ENCODE results near the gene NRN1L.
"Not testable (repeated sequence)": the region's sequence is repeated elsewhere in the genome, so short reads cannot be mapped to it uniquely, and the experiment has no call there.

The NRN1L gene

DNA sequence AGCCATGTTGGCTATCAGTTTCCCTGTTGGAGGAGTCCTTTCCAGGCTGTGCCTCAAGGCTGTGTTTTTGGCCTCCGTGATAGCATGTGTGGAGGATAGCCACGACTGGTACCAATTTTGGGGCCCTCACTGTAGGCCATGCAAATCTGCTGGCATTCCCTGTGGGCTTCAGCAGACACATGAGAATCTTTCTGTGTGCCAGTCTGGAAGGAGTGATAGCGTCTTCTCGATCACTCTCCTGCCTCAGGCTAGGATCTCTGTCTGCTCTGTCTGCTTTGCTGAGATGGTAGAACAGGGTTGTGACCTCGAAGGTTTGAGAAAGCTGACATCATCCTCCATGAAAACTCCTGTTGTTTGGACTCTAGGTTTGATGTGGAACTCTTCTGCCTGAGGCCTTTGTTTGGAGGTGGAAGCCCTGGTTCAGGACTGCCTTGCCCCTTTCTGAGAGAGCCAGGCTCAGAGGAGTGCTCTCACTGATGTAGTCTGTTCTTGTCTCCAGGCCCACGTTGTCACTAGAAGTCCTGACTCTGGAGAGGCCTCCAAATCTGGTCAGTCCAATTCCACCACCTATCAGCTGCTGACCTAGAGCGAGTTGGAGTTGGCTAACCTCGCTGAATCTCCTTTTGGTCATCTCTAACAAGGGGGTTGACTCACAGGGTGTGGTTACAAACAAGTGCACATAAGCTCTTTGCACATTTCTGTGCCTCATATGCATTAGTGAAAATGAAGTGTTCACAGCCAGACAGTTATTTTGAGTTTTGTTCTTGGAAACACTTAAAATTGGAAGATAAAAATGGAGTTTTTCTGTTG is 23.9 kb upstream of the NRN1L start:
- no peak for DNase-seq (ENCODE audit: low read depth in 2 of 2, low spot score in 1 of 2)

DNA sequence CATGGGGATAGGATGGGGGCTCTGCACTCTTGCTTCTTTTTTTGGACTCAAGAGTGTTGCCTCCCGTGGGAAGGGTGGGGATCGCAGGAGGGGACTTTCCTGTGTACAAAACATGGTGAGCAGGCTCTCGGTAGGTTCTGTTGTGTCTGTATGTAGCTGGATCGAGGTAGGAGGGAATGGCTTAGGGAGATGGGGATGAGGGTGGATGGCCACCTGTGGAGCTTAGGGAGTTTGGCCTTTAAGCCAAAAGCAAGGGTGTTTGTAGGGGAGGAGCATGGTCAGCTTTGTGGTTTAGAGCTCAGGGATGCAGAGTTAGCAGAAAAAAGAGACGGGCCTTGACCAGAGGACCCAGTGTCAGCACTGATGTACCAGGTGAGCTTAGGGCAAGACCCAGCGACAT is 22.8 kb upstream of the NRN1L start:
- no peak for DNase-seq (ENCODE audit: low read depth in 2 of 2, low spot score in 1 of 2)

DNA sequence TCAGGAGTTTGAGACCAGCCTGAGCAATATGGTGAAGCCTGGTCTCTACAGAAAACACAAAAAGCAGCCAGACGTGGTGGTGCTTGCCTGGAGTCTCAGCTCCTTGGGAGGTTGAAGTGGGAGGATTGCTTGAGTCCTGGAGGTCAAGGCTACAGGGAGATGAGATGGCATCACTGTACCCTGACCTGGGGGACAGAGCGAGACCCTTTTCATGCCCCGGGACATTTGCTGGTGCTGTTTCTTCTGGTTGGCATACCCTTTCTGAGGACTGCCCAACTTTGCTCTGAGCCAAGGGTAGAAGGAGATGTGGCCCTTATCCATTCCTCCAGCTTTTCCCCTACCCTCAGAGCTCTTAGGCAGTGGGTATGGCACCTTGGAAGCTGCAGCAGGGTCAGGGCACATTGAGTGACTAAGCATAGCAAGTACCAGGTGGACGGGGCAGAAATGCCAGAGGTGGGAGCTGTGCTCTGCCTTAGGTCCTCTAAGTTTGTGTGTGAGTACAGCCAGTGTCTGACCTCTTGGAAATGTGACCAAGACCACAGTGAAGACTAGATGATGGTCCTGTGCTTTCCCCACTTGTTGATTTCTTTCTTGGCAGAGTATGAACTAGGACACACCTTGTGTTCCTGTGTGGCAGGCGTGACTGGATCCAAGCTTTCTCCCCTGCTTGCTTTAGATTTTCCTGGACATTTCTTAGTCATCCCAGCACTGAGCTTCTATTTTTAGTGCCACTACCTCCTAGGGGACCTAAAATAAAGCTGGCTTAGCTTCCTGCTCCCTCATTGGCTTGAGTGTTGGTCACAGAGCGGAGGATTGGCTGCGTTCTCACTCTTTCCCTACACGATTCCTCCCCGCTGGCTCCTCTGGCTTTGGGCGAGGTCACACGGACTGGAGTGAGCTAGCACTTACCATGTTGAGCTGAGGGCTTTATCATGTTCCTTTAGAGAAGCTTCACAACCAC is 21.8 kb upstream of the NRN1L start:
- DNase-seq (ENCODE audit: low read depth in 2 of 2, low spot score in 1 of 2) = no peak

DNA sequence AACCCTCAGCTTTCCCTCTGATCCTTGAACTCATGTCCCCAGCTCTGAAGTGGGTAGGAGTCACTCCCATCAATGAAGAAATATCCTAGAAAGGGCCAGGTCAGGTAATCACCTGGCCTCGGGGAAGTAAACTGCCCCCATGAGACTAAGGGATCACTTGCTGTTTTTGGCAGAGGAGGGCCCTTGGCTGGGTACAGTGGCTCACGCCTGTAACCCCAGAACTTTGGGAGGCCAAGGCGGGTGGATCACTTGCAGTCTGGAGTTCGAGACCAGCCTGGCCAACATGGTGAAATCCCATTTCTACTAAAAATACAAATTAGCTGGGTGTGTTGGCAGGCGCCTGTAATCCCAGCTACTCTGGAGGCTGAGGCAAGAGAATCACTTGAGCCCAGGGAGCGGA is 20.6 kb upstream of the NRN1L start:
- DNase-seq (ENCODE audit: low read depth in 2 of 2, low spot score in 1 of 2) = not testable (repeated sequence)

DNA sequence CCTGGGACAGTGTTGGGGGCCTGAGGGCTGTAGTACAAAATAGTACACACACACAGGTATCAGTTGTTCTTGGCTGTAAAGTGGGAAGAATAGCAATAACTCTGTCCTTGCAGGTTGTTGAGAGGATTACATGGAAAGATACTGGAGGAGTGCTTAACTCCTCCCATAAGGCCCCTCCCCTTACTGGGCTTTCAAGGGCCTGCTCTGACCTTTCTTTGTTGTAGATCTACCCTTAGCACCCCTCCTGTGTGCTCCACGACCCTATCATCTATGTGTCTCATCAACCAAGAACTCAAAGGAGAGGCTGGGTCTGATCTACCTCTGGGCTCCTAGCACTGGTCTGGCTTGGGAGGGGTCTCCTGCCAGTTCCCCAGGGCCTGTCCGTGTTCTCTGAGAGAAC is 20.1 kb upstream of the NRN1L start:
- no peak for DNase-seq (ENCODE audit: low read depth in 2 of 2, low spot score in 1 of 2)

DNA sequence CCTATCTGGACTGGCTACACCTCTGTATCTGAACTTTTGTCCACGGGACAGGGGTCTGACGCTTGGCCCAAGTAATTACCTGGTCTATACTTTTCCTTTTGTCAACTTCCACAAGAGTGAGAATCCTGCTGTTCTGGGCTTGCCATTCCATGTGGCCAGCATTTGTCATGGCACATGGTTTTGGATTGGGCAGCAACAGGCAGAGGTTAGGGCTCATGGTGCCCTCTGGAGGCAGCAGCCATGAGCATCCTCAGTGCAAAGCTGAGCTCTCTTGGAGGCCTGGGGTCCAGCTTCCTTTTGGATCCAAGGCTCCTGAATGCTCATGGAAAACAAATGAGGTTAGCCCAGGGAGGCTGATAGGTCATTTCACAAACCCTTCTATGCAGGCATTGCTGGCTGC is 19.4 kb upstream of the NRN1L start:
- DNase-seq (ENCODE audit: low read depth in 2 of 2, low spot score in 1 of 2) = no peak

DNA sequence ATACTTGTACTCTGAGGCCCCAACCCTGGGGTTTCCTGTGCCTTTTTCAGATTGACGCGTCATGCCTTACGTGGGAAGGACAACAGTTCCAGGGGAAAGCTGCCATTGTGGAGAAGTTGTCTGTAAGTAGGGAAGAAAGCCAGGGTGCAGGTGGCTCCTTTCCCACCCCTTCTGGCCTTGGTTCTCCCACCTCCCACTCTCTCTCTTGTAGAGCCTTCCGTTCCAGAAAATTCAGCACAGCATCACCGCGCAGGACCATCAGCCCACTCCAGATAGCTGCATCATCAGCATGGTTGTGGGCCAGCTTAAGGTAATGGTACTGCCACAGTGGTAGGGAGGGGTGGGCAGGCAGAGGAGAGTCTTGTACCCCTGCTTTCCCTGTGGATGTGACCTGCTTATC is 16.4 kb upstream of the NRN1L start:
- DNase-seq (ENCODE audit: low read depth in 2 of 2, low spot score in 1 of 2) = no peak

DNA sequence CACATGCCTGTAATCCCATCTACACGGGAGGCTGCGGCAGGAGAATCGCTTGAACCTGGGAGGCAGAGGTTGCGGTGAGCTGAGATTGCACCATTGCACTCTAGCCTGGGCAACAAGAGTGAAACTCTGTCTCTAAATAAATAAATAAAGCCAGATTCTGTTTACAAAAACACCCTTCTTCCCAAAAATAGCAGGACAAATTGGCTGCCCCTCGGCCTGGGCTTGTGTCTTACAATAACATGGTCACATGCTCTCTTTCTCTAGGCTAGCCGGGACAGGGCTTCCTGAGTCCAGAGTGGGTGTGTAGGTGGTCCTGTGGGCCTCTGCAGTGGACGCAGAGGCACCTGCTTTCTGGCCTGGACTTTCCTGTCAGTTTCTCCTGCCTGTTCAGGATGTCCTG is 15.0 kb upstream of the NRN1L start:
- no peak for DNase-seq (ENCODE audit: low read depth in 2 of 2, low spot score in 1 of 2)

DNA sequence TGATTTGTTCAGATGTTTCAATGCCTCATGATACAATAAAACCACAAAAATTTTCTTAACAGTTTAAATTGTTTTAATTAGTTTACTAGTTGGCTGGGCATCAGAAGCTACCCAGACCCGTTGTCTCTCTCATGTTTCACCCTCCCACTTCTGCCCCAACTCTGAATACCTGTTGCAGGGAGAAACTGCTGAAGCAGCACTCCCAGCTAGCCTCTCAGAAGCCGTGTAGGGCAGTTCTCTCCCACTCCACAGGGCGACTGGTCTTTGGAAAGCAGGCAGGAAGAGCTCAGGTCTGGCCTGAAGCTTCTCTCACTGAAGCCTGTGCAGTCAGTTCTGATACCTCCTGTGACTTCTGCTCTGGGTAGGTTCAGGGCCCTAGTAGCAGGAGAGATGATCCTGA is 13.4 kb upstream of the NRN1L start:
- no peak for DNase-seq (ENCODE audit: low read depth in 2 of 2, low spot score in 1 of 2)

DNA sequence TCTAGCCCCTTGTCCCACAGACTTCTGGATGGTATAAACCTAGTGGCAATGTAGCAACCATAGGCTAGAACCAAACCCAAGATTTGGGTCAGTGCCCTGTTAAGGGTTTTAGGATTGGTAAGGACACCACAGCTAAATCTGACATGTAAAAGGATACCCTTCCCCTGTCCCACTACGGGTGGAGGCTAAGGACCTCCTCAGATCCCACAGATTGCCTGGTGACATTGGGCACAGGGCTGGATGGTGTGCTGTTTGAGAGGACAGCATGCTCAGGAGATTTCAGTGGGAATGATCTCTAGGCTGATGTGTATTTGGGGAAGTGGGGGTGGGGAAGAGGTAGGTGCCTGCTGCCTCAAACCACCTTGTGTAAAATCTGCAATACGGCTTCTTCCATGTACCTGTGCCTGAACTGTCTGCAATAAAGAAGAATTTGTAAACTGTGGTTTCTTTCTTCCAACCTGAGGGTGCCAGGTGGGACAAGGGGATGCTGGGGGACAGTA is 12.5 kb upstream of the NRN1L start:
- DNase-seq (ENCODE audit: low read depth in 2 of 2, low spot score in 1 of 2) = no peak

DNA sequence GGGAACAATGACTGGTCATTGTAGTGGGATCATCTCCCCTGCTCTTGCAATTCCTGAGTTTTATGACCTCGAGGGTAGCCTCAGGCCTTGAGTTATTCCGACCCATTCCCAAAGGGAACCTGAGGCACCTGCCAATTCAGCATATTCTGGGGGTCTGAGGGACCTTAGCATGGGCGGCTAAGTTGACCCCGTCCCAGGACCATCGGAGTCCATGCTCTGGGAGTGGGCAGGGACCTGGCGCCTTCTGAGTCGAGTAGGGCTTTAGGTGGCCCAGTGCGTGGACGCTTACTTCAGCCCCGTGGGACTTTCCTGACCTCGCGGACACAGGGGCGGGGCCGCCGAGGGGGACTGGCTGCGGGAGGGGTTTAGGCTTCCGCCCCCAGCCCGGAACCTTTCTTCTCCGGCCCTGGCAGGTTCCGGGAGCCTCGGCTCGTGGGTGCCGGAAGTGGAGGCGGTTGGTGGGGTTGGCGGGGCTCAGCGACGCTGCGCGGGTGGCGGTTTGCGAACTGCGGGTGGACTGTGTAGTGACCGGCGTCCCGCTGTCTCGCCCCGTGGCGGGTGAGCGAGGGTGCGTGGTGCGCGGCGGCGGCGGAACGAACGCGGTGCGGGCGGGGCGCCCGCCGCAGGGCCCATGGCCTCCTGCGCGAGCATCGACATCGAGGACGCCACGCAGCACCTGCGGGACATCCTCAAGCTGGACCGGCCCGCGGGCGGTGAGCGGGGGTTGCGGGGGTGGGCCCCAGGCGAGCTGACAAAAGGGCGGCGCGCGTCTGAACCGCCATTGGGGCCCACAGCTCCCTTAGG is 11.9 kb upstream of the NRN1L start, which contains the start of gene EDC4:
Gene EDC4, plus strand, starts transcription at position 422 of the 804 bp plus-strand sequence. Its CDS starts 210 bp downstream, at position 632.
- peak; percentile 72 to 80 for DNase-seq (ENCODE audit: low read depth in 2 of 2, low spot score in 1 of 2)

DNA sequence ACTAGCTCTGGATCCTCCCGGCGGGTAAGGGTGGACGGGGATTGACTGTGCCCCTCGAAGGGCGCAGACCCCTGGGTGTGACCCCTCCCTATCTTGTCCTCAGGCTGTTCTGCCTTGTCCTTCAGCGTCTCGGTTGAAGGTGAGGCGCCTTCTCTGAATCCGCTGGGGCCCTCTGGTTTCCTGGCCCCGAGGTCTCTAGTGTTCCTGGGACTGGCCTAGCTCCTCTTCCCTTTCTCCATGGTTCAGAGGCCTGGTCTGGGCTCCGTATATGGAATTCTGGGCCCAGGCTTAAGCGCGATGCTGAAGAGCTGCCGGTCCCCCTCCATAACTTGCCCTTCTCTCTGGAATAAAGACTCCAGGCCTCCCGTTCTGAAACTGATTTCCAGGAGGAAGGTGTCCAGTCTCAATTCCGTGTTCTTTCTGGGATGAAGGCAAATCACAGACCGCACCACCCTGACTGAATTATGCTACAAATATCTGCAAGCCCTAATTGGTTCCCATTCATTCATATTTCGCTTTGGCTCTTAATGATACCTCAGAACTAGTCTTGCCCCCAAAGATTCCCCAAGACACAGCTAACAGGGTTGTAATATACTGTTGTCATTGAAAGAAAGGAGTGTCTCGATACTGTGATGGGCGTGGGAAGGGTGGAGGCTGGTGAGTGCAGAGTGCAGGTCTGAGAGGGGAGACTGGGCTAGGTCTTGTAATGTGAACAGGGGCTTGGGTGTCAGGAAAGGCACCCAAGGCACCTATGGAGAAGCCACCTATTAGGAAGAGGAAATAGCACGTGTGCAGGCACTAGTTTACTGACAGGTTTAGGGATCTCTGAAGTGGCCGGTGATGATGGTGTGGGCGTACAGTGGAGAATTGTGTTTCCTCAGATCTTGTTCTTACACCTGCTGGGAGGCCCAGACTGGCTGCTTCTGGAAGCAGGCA is 11.0 kb upstream of the NRN1L start:
- no peak for DNase-seq (ENCODE audit: low read depth in 2 of 2, low spot score in 1 of 2)

DNA sequence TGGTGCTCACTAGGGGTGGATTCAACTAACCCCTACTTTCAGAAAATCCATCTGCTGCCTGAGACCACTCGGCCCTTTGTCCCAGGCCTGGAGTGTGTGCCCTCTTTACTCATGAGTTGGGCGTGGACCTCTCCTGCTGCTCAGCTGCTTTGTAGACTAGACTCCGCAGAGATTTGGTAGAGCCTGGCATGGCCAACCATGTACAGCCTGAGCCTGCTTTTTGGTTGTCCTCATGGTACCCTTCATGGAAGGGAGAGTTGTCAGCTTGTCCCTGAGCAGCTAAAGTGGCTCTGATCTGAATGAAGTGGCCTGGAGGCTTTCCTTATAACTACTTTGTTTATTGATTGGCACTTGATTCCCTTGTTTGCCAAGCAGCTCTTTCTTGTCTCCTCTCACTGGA is 10.3 kb upstream of the NRN1L start:
- DNase-seq (ENCODE audit: low read depth in 2 of 2, low spot score in 1 of 2) = no peak

DNA sequence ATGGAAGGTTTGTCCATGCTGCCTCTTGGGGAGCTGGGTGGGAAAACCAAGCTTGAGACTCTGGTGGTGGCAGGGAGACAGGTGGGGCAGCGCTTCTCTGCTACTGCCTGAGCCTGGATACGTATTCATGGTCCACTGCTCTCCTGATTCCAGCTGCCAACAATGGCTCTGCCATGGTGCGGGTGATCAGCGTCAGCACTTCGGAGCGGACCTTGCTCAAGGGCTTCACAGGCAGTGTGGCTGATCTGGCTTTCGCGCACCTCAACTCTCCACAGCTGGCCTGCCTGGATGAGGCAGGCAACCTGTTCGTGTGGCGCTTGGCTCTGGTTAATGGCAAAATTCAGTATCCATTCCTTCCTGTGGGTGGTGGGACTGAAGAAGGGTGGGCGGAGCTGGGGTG is 7.6 kb upstream of the NRN1L start:
- no peak for DNase-seq (ENCODE audit: low read depth in 2 of 2, low spot score in 1 of 2)

DNA sequence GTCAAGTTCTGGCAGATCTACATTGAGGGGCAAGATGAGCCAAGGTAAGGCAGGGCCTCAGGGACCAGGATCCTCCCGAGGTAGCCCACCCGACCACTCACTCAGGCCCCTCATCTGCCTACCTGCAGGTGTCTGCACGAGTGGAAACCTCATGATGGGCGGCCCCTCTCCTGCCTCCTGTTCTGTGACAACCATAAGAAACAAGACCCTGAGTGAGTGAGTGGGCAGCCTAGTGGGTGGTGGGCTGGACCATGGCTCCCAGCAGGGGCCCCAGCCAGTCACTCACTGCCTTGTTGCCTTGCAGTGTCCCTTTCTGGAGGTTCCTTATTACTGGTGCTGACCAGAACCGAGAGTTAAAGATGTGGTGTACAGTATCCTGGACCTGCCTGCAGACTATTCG is 6.5 kb upstream of the NRN1L start:
- no peak for DNase-seq (ENCODE audit: low read depth in 2 of 2, low spot score in 1 of 2)

DNA sequence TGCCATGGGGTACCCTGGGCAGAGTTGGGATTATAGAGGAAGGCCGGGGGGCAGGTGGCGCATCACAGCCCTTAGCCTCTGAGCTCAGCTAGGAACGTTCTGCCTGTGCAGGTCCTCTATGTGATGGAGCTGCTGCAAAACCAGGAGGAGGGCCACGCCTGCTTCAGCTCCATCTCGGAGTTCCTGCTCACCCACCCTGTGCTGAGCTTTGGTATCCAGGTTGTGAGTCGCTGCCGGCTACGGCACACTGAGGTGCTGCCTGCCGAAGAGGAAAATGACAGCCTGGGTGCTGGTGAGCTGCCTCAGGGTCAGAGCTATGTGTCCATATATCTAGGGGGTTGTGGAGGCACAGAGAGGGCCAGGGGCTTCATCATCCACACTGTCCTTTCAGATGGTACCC is 5.8 kb upstream of the NRN1L start:
- DNase-seq (ENCODE audit: low read depth in 2 of 2, low spot score in 1 of 2) = no peak

DNA sequence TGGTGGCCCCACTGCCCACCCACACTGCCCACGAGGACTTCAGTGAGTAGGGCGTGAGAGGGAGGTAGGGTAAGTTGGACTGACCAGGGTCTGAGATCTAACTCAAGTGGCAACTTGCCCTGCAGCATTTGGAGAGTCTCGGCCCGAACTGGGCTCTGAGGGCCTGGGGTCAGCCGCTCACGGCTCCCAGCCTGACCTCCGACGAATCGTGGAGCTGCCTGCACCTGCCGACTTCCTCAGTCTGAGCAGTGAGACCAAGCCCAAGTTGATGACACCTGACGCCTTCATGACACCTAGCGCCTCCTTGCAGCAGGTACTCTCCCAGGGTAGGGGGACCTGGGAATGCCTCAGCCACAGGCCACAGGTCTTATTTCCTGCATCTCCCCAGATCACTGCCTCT is 5.2 kb upstream of the NRN1L start:
- no peak for DNase-seq (ENCODE audit: low read depth in 2 of 2, low spot score in 1 of 2)

DNA sequence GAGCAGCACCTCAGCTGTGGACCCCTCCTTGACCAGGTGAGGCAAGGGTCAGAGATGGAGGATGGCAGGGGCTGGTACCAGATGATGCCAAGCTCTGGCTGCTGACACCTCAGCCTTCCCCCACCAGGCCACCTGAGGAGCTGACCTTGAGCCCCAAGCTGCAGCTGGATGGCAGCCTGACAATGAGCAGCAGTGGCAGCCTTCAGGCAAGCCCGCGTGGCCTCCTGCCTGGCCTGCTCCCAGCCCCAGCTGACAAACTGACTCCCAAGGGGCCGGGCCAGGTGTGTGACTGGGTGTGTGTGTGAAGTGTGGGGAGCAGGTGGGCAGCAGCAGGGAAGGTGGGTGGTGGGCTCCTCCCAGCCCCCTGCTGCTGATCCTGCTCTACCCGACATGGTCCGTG is 4.7 kb upstream of the NRN1L start:
- no peak for DNase-seq (ENCODE audit: low read depth in 2 of 2, low spot score in 1 of 2)

DNA sequence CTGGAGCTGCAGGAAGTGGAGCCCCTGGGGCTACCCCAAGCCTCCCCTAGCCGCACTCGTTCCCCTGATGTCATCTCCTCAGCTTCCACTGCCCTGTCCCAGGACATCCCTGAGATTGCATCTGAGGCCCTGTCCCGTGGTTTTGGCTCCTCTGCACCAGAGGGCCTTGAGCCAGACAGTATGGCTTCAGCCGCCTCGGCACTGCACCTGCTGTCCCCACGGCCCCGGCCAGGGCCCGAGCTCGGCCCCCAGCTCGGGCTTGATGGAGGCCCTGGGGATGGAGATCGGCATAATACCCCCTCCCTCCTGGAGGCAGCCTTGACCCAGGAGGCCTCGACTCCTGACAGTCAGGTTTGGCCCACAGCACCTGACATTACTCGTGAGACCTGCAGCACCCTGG is 4.1 kb upstream of the NRN1L start:
- DNase-seq (ENCODE audit: low read depth in 2 of 2, low spot score in 1 of 2) = no peak

DNA sequence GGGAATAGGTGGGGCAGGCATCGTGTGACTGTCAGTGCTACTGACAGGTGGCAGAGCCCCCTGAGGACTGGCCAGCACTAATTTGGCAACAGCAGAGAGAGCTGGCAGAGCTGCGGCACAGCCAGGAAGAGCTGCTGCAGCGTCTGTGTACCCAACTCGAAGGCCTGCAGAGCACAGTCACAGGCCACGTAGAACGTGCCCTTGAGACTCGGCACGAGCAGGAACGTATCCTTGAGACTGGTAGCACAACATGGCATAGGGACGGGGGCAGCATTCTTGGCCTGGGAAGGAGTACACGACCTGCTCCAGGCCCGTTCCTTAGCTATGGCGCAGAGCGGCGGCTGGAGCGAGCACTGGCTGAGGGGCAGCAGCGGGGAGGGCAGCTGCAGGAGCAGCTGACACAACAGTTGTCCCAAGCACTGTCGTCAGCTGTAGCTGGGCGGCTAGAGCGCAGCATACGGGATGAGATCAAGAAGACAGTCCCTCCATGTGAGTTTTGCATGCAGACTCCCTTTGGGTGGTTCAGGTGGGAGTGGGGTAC is 3.0 kb upstream of the NRN1L start:
- DNase-seq (ENCODE audit: low read depth in 2 of 2, low spot score in 1 of 2) = no peak

All from stimulated activated CD8-positive, alpha-beta memory T cell treated with anti-CD3 and anti-CD28 coated beads, Interleukin-4, amount 100 ng/mL, for 1 hour (primary cell).